HL-60 (cell line): ENCODE results near the gene IFNLR1.

Experiments used
- GABPA ChIP-seq: IDR thresholded peaks from 2 replicates; pipeline ENCODE4 v1.6.1; 2012; ENCODE audit warnings: low read depth
- POLR2AphosphoS5 ChIP-seq: IDR thresholded peaks from 2 replicates; pipeline ENCODE4 v1.6.1; 2012; ENCODE audit warnings: low read depth
- TF ChIP-seq, protein P1 (sequence below): IDR thresholded peaks from 2 replicates; pipeline ENCODE4 v1.6.1; 2012; ENCODE audit warnings: low read depth; ENCODE audit not compliant: insufficient replicate concordance
- TF ChIP-seq, protein P2 (sequence below): IDR thresholded peaks from one replicate; pipeline ENCODE4 v1.5.1; 2011; ENCODE audit warnings: low read length, control low read depth, inconsistent platforms; ENCODE audit not compliant: insufficient read depth

DNA sequence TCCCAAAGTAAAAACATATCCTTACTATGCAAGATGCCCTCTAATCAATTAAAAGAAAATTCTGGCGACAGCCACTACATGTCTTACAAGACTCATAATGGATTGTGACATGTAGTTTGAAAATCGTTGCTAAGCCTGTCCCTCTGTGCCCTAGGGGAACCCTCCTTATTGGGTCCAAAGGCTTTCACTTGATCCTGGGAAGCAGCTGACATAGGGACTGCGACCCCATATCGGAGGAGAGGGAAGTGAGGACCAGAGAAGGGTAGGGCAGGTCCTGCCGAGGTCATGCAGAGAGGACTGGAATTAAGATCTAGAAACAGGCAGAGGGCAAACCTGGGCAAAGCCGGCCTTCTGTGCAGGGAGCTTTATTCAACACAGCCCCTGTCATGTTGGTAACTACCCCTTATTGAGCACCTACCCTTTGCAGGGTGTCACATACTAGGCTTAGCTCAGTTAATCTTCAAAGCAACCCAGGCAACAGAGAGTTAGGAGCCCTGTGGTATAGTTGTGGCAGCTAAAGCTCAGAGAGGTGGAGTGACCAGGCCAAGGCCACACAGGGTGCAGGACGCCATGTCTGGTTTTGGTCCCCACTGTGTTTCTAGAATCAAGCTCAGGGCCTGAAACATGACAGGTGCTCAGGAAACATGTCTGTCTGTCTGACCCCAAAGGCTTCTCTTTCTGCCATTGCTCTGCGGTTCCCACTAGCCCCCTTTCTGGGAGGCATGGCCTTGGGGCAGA lies 18.4 kb upstream of the IFNLR1 start:
- TF ChIP-seq POLR2AphosphoS5 (no peak), GABPA (no peak)
- TF ChIP-seq, protein P1, sequence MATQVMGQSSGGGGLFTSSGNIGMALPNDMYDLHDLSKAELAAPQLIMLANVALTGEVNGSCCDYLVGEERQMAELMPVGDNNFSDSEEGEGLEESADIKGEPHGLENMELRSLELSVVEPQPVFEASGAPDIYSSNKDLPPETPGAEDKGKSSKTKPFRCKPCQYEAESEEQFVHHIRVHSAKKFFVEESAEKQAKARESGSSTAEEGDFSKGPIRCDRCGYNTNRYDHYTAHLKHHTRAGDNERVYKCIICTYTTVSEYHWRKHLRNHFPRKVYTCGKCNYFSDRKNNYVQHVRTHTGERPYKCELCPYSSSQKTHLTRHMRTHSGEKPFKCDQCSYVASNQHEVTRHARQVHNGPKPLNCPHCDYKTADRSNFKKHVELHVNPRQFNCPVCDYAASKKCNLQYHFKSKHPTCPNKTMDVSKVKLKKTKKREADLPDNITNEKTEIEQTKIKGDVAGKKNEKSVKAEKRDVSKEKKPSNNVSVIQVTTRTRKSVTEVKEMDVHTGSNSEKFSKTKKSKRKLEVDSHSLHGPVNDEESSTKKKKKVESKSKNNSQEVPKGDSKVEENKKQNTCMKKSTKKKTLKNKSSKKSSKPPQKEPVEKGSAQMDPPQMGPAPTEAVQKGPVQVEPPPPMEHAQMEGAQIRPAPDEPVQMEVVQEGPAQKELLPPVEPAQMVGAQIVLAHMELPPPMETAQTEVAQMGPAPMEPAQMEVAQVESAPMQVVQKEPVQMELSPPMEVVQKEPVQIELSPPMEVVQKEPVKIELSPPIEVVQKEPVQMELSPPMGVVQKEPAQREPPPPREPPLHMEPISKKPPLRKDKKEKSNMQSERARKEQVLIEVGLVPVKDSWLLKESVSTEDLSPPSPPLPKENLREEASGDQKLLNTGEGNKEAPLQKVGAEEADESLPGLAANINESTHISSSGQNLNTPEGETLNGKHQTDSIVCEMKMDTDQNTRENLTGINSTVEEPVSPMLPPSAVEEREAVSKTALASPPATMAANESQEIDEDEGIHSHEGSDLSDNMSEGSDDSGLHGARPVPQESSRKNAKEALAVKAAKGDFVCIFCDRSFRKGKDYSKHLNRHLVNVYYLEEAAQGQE: no peak
- TF ChIP-seq, protein P2, sequence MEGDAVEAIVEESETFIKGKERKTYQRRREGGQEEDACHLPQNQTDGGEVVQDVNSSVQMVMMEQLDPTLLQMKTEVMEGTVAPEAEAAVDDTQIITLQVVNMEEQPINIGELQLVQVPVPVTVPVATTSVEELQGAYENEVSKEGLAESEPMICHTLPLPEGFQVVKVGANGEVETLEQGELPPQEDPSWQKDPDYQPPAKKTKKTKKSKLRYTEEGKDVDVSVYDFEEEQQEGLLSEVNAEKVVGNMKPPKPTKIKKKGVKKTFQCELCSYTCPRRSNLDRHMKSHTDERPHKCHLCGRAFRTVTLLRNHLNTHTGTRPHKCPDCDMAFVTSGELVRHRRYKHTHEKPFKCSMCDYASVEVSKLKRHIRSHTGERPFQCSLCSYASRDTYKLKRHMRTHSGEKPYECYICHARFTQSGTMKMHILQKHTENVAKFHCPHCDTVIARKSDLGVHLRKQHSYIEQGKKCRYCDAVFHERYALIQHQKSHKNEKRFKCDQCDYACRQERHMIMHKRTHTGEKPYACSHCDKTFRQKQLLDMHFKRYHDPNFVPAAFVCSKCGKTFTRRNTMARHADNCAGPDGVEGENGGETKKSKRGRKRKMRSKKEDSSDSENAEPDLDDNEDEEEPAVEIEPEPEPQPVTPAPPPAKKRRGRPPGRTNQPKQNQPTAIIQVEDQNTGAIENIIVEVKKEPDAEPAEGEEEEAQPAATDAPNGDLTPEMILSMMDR: no peak
